NOMO-1 treated with DMSO at 0.1 percent for 48 hours (cell line): ENCODE results near the gene NPPA.

Source experiments
- DNase-seq: peaks from one replicate; lab custom pipeline; 2025; ENCODE audit not compliant: unreplicated experiment; lab: John Stamatoyannopoulos, UW

NPPA gene

GRCh38 chr1:11845641-11846335, 1.8 kb downstream of the NPPA start:
- DNase-seq: no peak

- DNase-seq: peak; percentile 76
These were observed 5.2 kb downstream of the NPPA start for GRCh38 chr1:11842154-11843041.

DNA sequence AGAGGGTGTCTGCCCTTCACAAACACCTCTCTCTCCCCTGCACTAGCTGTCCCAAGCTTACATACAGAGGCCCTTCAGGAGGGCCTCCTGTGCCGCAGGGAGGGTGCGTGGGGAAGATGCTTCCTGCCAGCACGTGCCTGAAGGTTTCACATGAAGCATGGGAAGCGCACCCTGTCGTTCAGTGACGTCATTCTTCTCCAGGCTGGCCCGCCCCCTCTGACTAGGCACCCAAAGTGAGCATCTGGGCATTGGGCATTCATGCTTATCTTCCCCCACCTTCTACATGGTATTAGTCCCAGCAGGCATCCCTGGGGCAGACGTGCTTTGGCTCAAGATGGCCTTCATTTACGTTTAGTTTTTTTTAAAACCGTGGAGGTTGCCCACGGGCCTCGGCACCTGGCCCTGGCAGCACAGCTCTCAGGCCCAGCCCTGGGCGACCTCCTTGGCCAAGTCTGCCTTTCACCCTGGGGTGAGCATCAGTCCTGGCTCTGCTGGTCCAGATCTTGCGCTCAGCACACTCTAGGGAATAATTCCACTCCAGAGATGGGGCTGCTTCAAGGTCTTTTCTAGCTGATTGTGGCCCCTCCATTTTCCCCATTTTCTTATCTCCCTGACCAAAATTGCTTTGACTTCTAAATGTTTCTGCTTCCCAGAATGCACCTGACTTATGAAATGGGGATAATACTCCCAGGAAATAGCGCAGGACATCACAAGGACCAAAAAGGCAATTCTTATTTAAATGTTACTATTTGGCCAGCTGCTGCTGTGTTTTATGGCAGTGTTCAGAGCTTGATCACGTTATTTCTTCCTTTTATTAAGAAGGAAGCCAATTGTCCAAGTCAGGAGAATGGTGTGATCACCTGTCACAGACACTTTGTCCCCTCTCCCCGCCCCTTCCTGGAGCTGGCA, 6.1 kb downstream of the NPPA start:
- DNase-seq: no peak

DNA sequence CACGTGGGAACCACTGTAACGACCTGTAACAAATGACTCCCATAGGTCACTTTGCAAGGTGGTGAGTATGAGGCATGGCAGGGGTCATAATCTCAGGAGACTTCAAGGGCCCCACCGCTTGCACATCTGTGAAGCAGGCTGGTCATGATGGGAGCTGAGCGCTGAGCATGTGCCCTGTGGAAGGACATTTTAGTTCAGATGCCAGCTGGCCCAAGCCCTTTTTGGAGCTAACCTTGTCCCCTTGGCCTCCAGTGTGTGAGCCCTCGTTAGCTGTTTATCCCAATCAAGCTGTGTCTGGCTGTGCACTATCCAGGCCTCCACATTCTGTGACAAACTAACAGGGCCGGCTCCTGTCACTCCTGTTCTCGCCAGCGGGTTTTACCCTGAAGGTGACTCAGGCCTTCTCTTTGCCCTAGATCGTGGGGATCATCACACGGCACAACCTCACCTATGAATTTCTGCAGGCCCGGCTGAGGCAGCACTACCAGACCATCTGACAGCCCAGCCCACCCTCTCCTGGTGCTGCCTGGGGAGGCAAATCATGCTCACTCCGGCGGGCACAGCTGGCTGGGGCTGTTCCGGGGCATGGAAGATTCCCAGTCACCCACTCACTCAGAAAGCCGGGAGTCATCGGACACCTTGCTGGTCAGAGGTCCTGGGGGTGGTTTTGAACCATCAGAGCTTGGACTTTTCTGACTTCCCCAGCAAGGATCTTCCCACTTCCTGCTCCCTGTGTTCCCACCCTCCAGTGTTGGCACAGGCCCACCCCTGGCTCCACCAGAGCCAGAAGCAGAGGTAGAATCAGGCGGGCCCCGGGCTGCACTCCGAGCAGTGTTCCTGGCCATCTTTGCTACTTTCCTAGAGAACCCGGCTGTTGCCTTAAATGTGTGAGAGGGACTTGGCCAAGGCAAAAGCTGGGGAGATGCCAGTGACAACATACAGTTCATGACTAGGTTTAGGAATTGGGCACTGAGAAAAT, 7.6 kb downstream of the NPPA start:
- DNase-seq: no peak

DNA sequence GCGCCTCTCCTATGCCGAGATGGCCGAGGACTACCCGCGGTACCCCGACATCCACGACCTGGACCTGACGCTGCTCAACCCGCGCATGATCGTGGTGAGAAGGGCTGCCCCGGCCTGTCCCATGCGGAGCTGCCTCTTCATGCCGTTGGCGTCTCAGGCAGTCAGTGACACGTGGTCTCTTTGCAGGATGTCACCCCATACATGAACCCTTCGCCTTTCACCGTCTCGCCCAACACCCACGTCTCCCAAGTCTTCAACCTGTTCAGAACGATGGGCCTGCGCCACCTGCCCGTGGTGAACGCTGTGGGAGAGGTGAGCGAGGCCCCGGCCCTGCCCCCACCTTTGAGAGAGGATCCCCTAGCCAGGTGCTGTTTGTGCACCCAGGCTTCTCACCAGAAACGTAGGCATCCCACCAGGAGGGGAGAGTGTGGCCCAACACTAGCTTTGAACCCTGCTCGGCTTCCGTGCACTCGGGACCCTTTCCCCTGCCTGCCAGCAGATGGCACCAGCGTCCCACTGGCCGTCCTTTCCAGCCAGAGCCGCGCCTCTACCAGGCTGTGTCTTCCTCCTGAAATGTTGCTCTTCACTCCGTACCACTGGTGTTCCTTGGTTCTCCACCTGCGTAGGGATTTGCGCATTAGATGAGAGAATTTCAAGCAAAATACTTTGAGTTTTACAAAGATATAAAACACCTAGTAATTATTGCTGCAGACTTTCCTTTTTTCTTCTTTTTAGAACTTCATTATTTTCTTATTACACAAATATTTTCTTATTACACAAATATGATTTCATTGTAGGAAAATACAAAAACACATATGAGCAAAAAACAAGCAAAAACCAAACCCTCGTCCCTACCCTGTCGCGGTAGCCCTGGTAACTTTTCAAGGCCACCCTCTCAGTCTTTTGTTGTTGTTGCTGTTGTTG, 9.0 kb downstream of the NPPA start:
- peak; percentile 48 for DNase-seq

DNA sequence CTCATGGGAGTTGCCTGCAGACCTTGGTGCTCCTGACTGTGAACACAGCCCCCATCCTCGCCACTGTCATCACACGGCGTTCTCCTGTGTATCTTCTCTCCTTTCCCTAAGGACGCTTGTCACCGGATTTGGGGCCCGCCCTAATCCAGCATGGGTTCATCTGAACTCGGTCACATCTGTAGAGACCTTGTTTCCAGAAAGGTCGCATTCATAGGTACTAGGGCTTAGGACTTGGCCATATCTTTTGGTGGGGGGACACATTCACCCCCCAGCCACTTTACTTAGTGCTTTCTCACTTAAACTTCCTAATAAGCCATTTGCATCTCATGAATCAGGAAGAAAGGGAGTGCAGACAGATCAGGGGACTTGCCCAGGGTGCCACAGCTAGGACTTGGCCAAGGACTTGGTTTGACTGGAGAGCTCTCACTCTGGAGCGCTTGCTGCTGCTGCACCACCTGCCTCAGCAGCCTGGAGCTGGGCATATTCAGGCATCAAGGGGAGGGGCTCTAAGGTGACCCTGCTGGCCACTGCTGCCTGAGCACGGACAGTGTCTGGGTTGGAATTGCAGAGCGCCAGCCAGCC, 9.7 kb downstream of the NPPA start:
- no peak for DNase-seq

- DNase-seq: no peak
These were observed 10.4 kb downstream of the NPPA start for GRCh38 chr1:11836955-11837766.

- DNase-seq: no peak
These were observed 11.9 kb downstream of the NPPA start for GRCh38 chr1:11835441-11836225.

DNA sequence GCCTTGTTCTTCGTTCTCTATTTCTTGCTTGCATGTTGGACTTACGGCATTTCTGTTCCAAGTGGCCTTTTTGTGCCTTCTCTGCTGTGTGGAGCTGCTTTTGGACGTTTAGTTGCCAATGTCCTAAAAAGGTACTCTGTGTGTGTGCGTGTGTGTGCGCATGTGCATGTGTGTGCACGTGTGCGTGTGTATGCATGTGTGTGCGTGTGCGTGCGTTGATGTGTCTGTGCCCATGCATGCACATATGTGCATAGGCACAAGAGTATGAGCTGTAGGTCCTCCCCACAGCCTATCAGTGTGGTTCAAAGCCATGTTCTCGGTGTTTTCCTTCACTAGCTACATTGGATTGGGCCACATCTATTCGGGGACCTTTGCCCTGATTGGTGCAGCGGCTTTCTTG, 13.7 kb downstream of the NPPA start:
- DNase-seq: no peak

- no peak for DNase-seq
These were observed 14.1 kb downstream of the NPPA start for GRCh38 chr1:11833497-11833896.

DNA sequence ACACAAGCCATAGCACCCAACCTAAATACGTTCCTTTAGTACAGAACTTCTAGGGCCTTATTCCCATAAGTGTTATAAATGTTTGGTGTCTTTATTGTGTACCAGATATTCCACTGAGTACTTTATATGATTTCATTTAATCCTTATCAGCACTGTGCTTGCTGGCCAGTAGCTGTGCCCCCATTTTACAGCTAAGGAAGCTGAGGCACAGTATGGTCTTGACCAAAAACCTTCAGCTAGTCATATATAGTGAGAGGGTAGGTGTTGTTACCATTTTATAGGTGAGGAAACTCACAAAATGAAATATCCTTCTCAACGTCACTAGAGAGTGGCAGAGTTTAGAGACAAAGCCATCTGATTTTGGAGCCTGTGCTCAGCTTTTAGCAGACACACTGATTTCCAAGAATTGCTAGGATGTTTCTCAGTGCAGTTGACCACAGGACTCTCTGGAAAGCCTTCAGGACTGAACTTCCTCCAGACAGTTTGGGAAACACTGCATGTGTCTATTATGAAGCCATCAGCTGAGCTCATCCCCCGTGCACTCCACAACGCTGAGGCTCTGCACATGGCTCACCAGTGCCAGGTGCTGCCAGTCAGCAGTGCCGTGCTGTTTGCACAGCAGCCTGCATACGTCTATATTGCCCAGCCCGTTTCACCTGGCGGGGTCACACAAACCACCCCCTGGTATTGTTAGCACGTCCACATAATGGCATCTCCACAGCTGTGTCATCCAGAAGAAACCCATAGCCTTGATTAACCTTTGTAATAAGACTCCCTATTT, 15.4 kb downstream of the NPPA start:
- DNase-seq: no peak

DNA sequence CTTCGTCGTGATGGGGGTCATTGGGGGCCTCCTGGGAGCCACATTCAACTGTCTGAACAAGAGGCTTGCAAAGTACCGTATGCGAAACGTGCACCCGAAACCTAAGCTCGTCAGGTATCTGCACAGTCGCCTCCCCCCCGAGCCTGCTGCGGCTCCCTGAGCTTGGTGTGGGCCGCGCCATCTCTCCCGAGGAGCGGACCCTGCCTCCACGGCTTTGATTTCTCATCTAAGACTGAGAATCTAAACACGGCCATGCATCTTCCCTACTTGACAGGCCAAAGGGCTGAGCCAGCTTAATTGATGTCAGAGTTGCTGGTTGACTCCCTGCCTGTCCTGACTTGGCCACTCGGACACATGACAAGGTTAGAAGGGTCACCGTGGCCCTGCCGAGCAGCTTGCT, 19.1 kb downstream of the NPPA start:
- no peak for DNase-seq

DNA sequence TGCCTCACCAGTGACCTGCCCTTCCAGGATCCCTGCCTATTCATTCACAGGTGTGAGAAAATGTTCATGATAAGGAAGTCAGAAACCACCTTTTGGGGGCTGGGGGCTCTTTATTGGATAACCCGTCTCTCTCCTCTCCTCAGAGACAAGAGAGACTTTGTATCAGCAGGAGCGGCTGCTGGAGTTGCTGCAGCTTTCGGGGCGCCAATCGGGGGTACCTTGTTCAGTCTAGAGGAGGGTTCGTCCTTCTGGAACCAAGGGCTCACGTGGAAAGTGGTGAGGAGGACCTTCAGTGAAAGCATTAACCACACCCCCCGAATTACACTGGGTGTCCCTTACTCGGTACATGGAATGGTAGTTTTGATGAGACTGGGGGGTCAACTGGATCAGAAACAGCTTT, 20.6 kb downstream of the NPPA start:
- no peak for DNase-seq

DNA sequence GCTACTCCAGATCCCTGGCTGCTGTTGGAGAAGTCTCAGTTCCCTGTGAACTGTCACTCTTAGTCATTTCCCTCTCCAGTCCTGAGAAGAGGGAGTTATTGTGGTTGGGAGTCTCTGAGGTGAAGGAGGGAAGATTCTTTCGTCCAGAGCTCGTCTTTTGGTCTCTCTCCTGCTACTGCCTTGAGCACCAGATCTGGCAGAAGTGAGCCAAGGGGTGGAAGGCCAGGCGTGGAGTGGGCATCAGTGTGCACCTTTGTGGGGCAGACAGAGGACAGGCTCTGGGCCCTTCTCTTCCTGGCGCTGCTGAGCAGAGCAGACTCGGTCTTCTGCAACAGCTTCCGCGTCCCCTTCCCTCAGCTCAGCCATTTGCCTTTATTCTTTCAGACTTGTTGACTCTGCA, 22.5 kb downstream of the NPPA start:
- no peak for DNase-seq

DNA sequence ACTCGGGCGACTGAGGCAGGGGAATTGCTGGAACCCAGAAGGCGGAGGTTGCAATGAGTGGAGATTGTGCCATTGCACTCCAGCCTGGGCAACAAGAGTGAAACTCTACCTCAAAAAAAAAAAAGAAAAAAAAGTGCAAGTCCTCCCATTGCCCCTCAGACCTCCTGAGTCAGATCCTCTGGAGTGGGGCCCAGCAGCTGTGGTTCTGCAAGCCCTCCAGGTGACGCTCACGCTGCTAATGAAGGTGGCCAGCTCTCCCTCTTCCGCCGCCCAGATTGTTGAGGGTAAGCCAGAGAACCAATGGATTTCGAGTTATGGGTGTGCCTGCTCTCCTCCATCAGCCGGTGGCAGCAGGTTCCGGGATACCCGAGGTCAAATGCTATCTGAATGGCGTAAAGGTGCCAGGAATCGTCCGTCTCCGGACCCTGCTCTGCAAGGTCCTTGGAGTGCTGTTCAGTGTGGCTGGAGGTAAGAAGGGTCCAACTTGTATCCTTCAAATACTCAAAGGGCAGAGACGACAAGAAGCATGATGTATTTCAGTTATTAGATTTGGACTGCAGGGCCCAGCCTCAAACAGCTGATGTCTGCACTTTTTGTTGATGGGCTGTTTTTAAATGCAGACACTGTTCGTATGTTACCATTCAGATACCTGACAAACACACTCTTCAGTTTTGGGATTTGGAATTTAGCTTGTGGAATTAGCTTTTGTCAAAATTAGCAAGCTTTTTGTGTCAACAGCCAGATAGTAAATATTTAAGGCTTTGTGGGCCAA, 24.0 kb downstream of the NPPA start:
- DNase-seq: no peak

DNA sequence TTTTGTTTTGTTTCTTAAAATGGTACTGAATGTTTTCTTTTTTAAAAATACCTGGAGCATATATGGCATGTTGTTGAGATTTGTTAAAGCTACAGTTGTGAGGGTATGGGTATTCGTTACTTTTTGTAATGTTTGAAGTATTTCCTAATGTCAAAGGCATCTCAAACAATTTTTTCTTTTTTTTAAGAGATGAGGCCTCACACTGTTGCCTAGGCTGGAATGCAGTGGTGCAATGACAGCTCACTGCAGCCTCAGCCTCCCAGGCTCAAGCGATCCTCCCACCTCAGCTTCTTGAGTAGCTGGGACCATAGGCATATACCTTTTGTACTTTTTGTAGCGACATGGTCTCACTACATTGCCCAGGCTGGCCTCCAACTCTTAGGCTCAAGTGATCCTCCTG, 25.5 kb downstream of the NPPA start:
- DNase-seq: no peak
